Fibroblast of the aortic adventitia (primary cell): Measurements from ENCODE around the gene RIMBP2. TPM values are rescaled to one million over a fixed set of nuclear protein-coding genes. Genes with fewer than 3 reads are reported as not detected.

Experiments
- DNase-seq: peaks from one replicate; pipeline ENCODE4 v3.0.0-alpha.2; 2010; ENCODE audit warnings: low read depth
- H3K4me3 ChIP-seq: 2 replicates; pipeline ENCODE4 v1.5.1; 2011; ENCODE audit warnings: low read depth, mild to moderate bottlenecking, control low read depth, low read length, moderate library complexity
- total RNA-seq: library from RNA; depleted of rRNA; stranded (reverse); fragments of >200 nt; gene quantifications from 2 replicates; pipeline ENCODE4 v1.2.3, GENCODE V29; 2012; ENCODE audit warnings: low replicate concordance
- TF ChIP-seq, protein P1 (sequence below): IDR thresholded peaks from 2 replicates; pipeline ENCODE4 v1.5.1; 2011; ENCODE audit warnings: mild to moderate bottlenecking, low read length, control low read depth, inconsistent platforms; ENCODE audit not compliant: insufficient read depth

RIMBP2 gene
- total RNA-seq, 1 donor = not detected

DNA sequence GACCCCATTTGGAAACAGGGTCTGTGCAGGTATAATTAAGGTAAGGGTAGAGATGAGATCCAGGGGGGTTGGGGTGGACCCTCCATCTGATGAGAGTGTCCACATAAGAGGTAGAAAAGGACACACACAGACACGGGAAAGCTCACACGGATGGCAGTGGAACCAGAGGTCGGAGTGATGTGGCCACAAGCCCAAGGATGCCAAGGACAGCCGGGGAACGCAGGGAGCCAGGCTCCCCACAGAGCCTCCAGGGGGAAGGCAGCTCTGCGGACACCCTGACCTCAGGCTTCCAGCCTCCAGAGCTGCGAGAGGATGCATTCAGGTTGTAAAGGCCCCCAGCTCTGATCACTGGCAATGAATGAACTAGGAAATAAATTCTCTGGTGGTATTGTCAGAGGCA, 33.0 kb downstream of the RIMBP2 start:
- DNase-seq = no peak
- TF ChIP-seq, protein P1, sequence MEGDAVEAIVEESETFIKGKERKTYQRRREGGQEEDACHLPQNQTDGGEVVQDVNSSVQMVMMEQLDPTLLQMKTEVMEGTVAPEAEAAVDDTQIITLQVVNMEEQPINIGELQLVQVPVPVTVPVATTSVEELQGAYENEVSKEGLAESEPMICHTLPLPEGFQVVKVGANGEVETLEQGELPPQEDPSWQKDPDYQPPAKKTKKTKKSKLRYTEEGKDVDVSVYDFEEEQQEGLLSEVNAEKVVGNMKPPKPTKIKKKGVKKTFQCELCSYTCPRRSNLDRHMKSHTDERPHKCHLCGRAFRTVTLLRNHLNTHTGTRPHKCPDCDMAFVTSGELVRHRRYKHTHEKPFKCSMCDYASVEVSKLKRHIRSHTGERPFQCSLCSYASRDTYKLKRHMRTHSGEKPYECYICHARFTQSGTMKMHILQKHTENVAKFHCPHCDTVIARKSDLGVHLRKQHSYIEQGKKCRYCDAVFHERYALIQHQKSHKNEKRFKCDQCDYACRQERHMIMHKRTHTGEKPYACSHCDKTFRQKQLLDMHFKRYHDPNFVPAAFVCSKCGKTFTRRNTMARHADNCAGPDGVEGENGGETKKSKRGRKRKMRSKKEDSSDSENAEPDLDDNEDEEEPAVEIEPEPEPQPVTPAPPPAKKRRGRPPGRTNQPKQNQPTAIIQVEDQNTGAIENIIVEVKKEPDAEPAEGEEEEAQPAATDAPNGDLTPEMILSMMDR = no peak
- H3K4me3 ChIP-seq = no peak overlapping the region

DNA sequence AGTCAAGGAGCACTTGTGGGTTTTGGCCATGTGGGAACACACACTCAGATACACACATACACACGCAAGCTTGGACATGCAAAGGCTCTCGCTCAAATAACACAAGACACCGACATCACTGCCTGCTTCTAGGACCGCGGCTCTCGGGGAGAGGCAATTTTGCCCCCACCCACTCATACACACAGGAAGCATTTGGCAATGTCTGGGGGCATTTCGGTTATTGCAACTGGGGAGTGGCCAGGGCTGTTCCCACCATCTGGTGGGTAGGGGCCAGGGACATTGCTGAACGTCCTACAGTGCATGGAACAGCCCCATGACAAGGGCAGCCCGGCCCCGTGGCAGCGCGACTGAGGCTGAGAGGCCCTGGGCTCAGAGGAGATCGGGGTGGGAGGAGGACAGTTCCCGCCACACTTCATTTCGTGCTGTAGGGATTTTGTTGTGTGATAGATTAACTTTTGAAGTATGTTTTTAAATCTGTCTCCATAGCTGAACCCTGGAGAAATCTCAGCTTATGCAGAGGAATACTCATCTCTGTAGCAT, 35.6 kb downstream of the RIMBP2 start:
- no peak overlapping the region for H3K4me3 ChIP-seq
- no peak for DNase-seq
- TF ChIP-seq, protein P1 = no peak

DNA sequence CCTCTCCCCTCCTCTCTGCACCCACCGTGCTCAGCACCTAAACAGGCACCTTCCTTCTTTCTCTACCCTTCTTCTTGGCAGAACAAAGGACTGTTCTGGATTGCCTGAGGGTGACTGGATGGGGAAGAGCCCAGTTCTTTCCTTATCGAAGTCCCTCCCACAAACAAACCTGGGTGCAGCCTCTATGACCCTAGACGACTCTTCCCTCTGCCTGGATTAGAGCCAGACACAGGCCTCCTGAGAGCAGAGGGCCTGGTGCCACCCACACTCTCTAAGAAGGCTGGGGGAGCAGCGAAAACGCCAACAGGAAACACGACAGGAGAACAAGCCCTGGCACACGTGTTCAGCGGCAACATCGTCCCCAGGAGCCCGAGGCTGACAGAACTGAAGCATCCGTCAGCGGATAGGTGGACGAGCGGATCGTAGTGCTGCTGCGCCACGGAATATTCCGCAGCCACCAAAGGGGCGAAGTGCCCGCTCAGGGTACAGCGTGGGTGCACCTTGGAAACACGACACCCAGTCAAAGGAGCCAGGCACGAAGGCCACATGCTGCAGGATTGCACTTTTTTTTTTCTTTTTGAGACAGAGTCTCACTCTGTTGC, 38.0 kb downstream of the RIMBP2 start:
- no peak for DNase-seq
- H3K4me3 ChIP-seq = no peak overlapping the region
- TF ChIP-seq, protein P1 = no peak

DNA sequence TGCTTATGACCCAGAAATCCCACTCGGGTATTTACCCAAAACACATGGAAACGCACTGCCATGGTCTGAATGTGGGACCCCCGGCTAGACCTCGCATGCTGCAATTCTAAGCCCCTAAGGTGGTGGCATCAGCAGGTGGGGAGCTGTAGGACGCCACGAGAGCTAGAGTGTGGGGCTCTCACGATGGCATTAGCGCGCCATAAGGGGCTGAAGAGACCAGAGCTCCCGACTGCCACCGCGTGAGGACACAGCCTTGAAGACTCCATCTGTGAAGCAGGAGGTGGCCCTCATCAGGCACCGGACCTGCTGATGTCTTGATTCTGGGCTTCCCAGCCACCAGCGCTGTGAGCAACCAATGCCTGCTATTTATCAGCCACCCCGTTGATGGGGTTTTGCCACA, 40.3 kb downstream of the RIMBP2 start:
- no peak for DNase-seq
- TF ChIP-seq, protein P1 = no peak
- H3K4me3 ChIP-seq = no peak overlapping the region

GRCh38 chr12:130675121-130675520, 41.0 kb downstream of the RIMBP2 start:
- no peak for DNase-seq
- TF ChIP-seq, protein P1 = no peak
- H3K4me3 ChIP-seq = no peak overlapping the region

GRCh38 chr12:130674676-130675075, 41.4 kb downstream of the RIMBP2 start:
- no peak for DNase-seq
- H3K4me3 ChIP-seq = no peak overlapping the region
- TF ChIP-seq, protein P1 = no peak
